H9 (cell line): ENCODE measurements around the gene PIK3R5. TPM values are rescaled to one million over a fixed set of nuclear protein-coding genes. Genes with fewer than 3 reads are reported as not detected.

Experiments used
- DNase-seq: peaks from one replicate; pipeline ENCODE4 v3.0.0-alpha.2; 2017
- H2AFZ ChIP-seq: one replicate; pipeline ENCODE4 v1.6.1; 2013; ENCODE audit warnings: mild to moderate bottlenecking, low read length, control low read depth, moderate library complexity
- H2AK5ac ChIP-seq: 2 replicates; pipeline ENCODE4 v1.6.1; 2013; ENCODE audit warnings: low read length, control low read depth, mixed read lengths; ENCODE audit not compliant: insufficient read length
- H2BK120ac ChIP-seq: one replicate; pipeline ENCODE4 v1.6.1; 2013; ENCODE audit warnings: low read depth, mild to moderate bottlenecking, low read length, control low read depth, inconsistent platforms; ENCODE audit not compliant: poor library complexity, severe bottlenecking
- H2BK12ac ChIP-seq: 2 replicates; pipeline ENCODE4 v1.6.1; 2013; ENCODE audit warnings: low read length, control low read depth, mixed read lengths, low read depth; ENCODE audit not compliant: insufficient read length
- H2BK15ac ChIP-seq: 2 replicates; pipeline ENCODE4 v1.6.1; 2013; ENCODE audit warnings: low read depth, low read length, control low read depth
- H2BK20ac ChIP-seq: one replicate; pipeline ENCODE4 v1.6.1; 2013; ENCODE audit warnings: low read depth, mild to moderate bottlenecking, low read length, control low read depth, inconsistent platforms; ENCODE audit not compliant: poor library complexity, severe bottlenecking
- H2BK5ac ChIP-seq: 2 replicates; pipeline ENCODE4 v1.6.1; 2013; ENCODE audit warnings: low read length, control low read depth, mixed read lengths; ENCODE audit not compliant: insufficient read length
- H3K14ac ChIP-seq: 2 replicates; pipeline ENCODE4 v1.6.1; 2013; ENCODE audit warnings: low read length, control low read depth; ENCODE audit not compliant: insufficient read depth
- H3K18ac ChIP-seq: 2 replicates; pipeline ENCODE4 v1.6.1; 2013; ENCODE audit warnings: low read depth, mild to moderate bottlenecking, mixed read lengths, low read length, control low read depth; ENCODE audit not compliant: insufficient read length
- H3K23ac ChIP-seq: 2 replicates; pipeline ENCODE4 v1.6.1; 2013; ENCODE audit warnings: low read length, control low read depth, mixed read lengths, low read depth; ENCODE audit not compliant: insufficient read length
- H3K23me2 ChIP-seq: 2 replicates; pipeline ENCODE4 v1.6.1; 2013; ENCODE audit warnings: low read depth, mild to moderate bottlenecking, mixed read lengths, low read length, control low read depth; ENCODE audit not compliant: insufficient read length, poor library complexity, severe bottlenecking
- H3K27ac ChIP-seq: 2 replicates; pipeline ENCODE4 v1.5.1; 2013; ENCODE audit warnings: low read length, control low read depth, mixed read lengths, low read depth; ENCODE audit not compliant: insufficient read length
- H3K27me3 ChIP-seq: 2 replicates; pipeline ENCODE4 v1.6.1; 2013; ENCODE audit warnings: low read length, control low read depth, inconsistent platforms; ENCODE audit not compliant: insufficient read depth
- H3K4ac ChIP-seq: 2 replicates; pipeline ENCODE4 v1.6.1; 2013; ENCODE audit warnings: low read depth, mild to moderate bottlenecking, control low read depth, inconsistent platforms, low read length, moderate library complexity
- H3K4me1 ChIP-seq: 2 replicates; pipeline ENCODE4 v1.6.1; 2013; ENCODE audit warnings: low read length, control low read depth, inconsistent platforms; ENCODE audit not compliant: insufficient read depth
- H3K4me2 ChIP-seq: 2 replicates; pipeline ENCODE4 v1.6.1; 2013; ENCODE audit warnings: low read length, control low read depth, mixed read lengths; ENCODE audit not compliant: insufficient read length, insufficient read depth
- H3K56ac ChIP-seq: 2 replicates; pipeline ENCODE4 v1.6.1; 2013; ENCODE audit warnings: low read depth, mild to moderate bottlenecking, mixed read lengths, low read length, control low read depth; ENCODE audit not compliant: insufficient read length
- H3K79me1 ChIP-seq: 2 replicates; pipeline ENCODE4 v1.6.1; 2013; ENCODE audit warnings: low read depth, mild to moderate bottlenecking, moderate library complexity, low read length, control low read depth, inconsistent platforms; ENCODE audit not compliant: insufficient read depth, poor library complexity, severe bottlenecking
- H3K79me2 ChIP-seq: 2 replicates; pipeline ENCODE4 v1.6.1; 2013; ENCODE audit warnings: low read length, control low read depth, inconsistent platforms; ENCODE audit not compliant: insufficient read depth
- H3K9ac ChIP-seq: 2 replicates; pipeline ENCODE4 v1.6.1; 2013; ENCODE audit warnings: low read length, control low read depth, mixed read lengths; ENCODE audit not compliant: insufficient read length; ENCODE audit errors: extremely low read depth
- H3K9me3 ChIP-seq: one replicate; pipeline ENCODE4 v1.6.1; 2013; ENCODE audit warnings: low read depth, low read length, inconsistent platforms; ENCODE audit not compliant: control insufficient read depth
- H3T11ph ChIP-seq: one replicate; pipeline ENCODE4 v1.6.1; 2013; ENCODE audit warnings: mild to moderate bottlenecking, low read length, control low read depth, inconsistent platforms
- H4K20me1 ChIP-seq: one replicate; pipeline ENCODE4 v1.6.1; 2013; ENCODE audit not compliant: control insufficient read depth, insufficient read length, insufficient read depth
- H4K5ac ChIP-seq: 2 replicates; pipeline ENCODE4 v1.6.1; 2013; ENCODE audit warnings: low read depth, mild to moderate bottlenecking, mixed read lengths, low read length, control low read depth; ENCODE audit not compliant: insufficient read length
- H4K8ac ChIP-seq: replicated peaks from 2 replicates; pipeline ENCODE4 v1.6.1; 2013; ENCODE audit warnings: low read length, control low read depth, mixed read lengths, low read depth; ENCODE audit not compliant: insufficient read length
- H4K91ac ChIP-seq: 2 replicates; pipeline ENCODE4 v1.6.1; 2013; ENCODE audit warnings: low read depth, mild to moderate bottlenecking, moderate library complexity, mixed read lengths, low read length, control low read depth; ENCODE audit not compliant: insufficient read length
- H3K27ac Mint-ChIP-seq, 3 experiments: 2 replicates in 2 of 3; 3 replicates in 1 of 3; pipeline ENCODE4 v1.8.0; 2020 to 2021; ENCODE audit warnings: mixed read lengths in 3 of 3, mild to moderate bottlenecking in 1 of 3, moderate library complexity in 1 of 3
- H3K27me3 Mint-ChIP-seq: 2 replicates; pipeline ENCODE4 v1.8.0; 2021; ENCODE audit warnings: low read depth, mild to moderate bottlenecking, moderate library complexity, mixed read lengths
- H3K36me3 Mint-ChIP-seq, 3 experiments: 2 replicates in 2 of 3; 3 replicates in 1 of 3; pipeline ENCODE4 v1.8.0; 2020 to 2021; ENCODE audit warnings: low read depth in 3 of 3, mixed read lengths in 3 of 3; ENCODE audit not compliant: insufficient read depth in 1 of 3
- H3K4me1 Mint-ChIP-seq, 2 experiments: 2 replicates each; pipeline ENCODE4 v1.8.0; 2020; ENCODE audit warnings: mixed read lengths in 2 of 2
- H3K4me3 Mint-ChIP-seq, 2 experiments: 2 replicates in 1 of 2; 3 replicates in 1 of 2; pipeline ENCODE4 v1.8.0; 2020 to 2021; ENCODE audit warnings: mild to moderate bottlenecking in 2 of 2, mixed read lengths in 2 of 2, moderate library complexity in 1 of 2
- H3K9me3 Mint-ChIP-seq, 2 experiments: 2 replicates in 1 of 2; 3 replicates in 1 of 2; pipeline ENCODE4 v1.8.0; 2020; ENCODE audit warnings: mild to moderate bottlenecking in 2 of 2, mixed read lengths in 2 of 2, moderate library complexity in 1 of 2
- WGBS: extraction: QIAGEN DNeasy Blood & Tissue Kit; methylation state at CpG from one replicate; pipeline ENCODE4 v1.1.7; 2013; ENCODE audit warnings: missing lambda C conversion rate, low lambda C conversion rate, mixed read lengths; ENCODE audit not compliant: insufficient read length; ENCODE audit errors: extremely low coverage; 5-methylcytosine and 5-hydroxymethylcytosine counted together
- total RNA-seq: library from RNA; stranded (reverse); gene quantifications from 2 replicates; pipeline ENCODE4 v1.2.1, GENCODE V29; 2021
- TF ChIP-seq, protein P1 (sequence below): fragments of 200-600 bp; sonication (generic); conservative IDR thresholded peaks from 3 replicates; pipeline ENCODE4 v1.8.0; 2021; ENCODE audit warnings: antibody characterized with exemption, mild to moderate bottlenecking

The PIK3R5 gene
- total RNA-seq, 1 experiment from 2014 or later = 1.4 TPM

GRCh38 chr17:8914554-8914953 lies 51.0 kb downstream of the PIK3R5 start:
- Histone ChIP-seq H3K4me1 (no peaks in the 10 kb centered on the region), H3K27me3 (no peaks in the 10 kb centered on the region), H3K79me2 (no peaks in the 10 kb centered on the region), H3K4ac (no peak overlapping the region), H2AK5ac (no peak overlapping the region), H2BK120ac (no peak overlapping the region), H3K4me2 (no peak overlapping the region), H3K23me2 (no peaks in the 10 kb centered on the region), H3K9ac (no peak overlapping the region), H3K18ac (no peak overlapping the region), H2BK5ac (no peak overlapping the region), H2BK20ac (no peak overlapping the region), H4K8ac (no peak overlapping the region), H3K79me1 (no peaks in the 10 kb centered on the region), H3K23ac (no peak overlapping the region), H3K9me3 (no peaks in the 10 kb centered on the region), H3K27ac (no peak overlapping the region), H3K14ac (no peak overlapping the region; the same call in 1 of the 2 replicates), H3T11ph (no peak overlapping the region), H2AFZ (no peak overlapping the region), H2BK12ac (no peak overlapping the region), H2BK15ac (no peak overlapping the region), H4K5ac (no peak overlapping the region), H3K56ac (no peak overlapping the region), H4K20me1 (no peaks in the 10 kb centered on the region), H4K91ac (no peak overlapping the region)
- Mint-ChIP-seq H3K36me3 (peaks cover 0 to 12% (median 4%) of the 10 kb centered on the region in 3 experiments; a peak in 3 of 7 replicates), H3K27me3 (no peaks in the 10 kb centered on the region; the same call in none of the 2 replicates), H3K27ac (no peak overlapping the region), H3K9me3 (peaks cover 11 to 15% of the 10 kb centered on the region in 2 experiments), H3K4me3 (no peak overlapping the region), H3K4me1 (peaks cover 4 to 5% of the 10 kb centered on the region in 2 experiments)
- TF ChIP-seq, protein P1, sequence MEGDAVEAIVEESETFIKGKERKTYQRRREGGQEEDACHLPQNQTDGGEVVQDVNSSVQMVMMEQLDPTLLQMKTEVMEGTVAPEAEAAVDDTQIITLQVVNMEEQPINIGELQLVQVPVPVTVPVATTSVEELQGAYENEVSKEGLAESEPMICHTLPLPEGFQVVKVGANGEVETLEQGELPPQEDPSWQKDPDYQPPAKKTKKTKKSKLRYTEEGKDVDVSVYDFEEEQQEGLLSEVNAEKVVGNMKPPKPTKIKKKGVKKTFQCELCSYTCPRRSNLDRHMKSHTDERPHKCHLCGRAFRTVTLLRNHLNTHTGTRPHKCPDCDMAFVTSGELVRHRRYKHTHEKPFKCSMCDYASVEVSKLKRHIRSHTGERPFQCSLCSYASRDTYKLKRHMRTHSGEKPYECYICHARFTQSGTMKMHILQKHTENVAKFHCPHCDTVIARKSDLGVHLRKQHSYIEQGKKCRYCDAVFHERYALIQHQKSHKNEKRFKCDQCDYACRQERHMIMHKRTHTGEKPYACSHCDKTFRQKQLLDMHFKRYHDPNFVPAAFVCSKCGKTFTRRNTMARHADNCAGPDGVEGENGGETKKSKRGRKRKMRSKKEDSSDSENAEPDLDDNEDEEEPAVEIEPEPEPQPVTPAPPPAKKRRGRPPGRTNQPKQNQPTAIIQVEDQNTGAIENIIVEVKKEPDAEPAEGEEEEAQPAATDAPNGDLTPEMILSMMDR = no peak
- WGBS = no CpG with 5 or more reads among the region's 8 CpGs
- DNase-seq = no peak
